OCI-LY3 (cell line): ENCODE data around the gene USB1.

ENCODE experiments used
- CTCF ChIP-seq: fragments of 200-600, 300-600 bp; sonication (generic); IDR thresholded peaks from 2 replicates; pipeline ENCODE4 v1.5.1; 2014; ENCODE audit warnings: antibody characterized with exemption, low read length, low read depth
- EZH2phosphoT487 ChIP-seq: fragments of 200-600 bp; shearing (Covaris generic); IDR thresholded peaks from 2 replicates; pipeline ENCODE4 v1.6.1; 2018; ENCODE audit warnings: antibody characterized with exemption, mixed run types, low read depth

DNA sequence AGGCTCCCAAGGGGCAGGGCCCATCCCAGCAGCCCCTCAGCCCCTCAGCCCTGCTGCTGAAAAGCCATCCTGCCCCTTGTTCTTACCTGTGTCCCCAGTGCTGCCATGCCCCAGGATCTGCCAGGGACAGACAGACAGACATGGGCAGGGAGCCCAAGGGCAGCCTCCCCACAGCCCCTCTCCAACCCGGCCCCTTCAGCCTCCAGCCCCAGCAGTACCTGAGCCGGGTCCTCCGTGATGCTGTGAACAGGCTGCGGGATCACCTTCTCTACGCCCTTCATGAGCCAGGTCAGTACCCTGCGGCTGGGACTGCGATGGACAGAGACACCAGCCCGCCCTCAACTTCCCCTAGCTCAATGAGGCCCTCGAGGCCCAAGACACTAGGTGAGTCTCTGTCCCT lies 38.5 kb upstream of the USB1 start:
- TF ChIP-seq CTCF (no peak), EZH2phosphoT487 (no peak)
